ENCODE measurements around the gene SMARCAD1. TPM values are rescaled to one million over a fixed set of nuclear protein-coding genes. Genes with fewer than 3 reads are reported as not detected.

Gene SMARCAD1
- total and polyA plus RNA-seq, 9 donors, result 10.2 to 30.5 (median 20.3) TPM

GRCh38 chr4:94214703-94215319 lies 7.1 kb downstream of the SMARCAD1 start:
- Histone ChIP-seq H3K4me1 (ENCODE audit: insufficient read depth) (no peaks in the 10 kb centered on the region), H3K4me3 (no peak overlapping the region), H3K27me3 (no peaks in the 10 kb centered on the region), H3K27ac (no peak overlapping the region), H3K9me3 (no peaks in the 10 kb centered on the region), H3K36me3 (no peaks in the 10 kb centered on the region)
- no peak for DNase-seq
- WGBS, 3 donors, result 92 to 96% (median 95%) methylated on average over 5 of the region's 5 CpGs
- TF ChIP-seq EP300 (IDR thresholded peaks at IDR 0.05) (no peak), POLR2A (IDR thresholded peaks at IDR 0.05) (no peak), CTCF (IDR thresholded peaks at IDR 0.05) (no peak)
- intact Hi-C loops (cut with DNase I), result no loop called here

GRCh38 chr4:94216394-94216793 lies 8.7 kb downstream of the SMARCAD1 start:
- no peak overlapping the region for H3K27ac ChIP-seq
- no peaks in the 10 kb centered on the region for H3K4me1 ChIP-seq (ENCODE audit: insufficient read depth)
- WGBS, 3 donors, result 92 to 98% (median 95%) methylated on average over 3 of the region's 3 CpGs
- no peaks in the 10 kb centered on the region for H3K27me3 ChIP-seq
- intact Hi-C loops (cut with DNase I), result no loop called here
- DNase-seq, result no peak
- H3K36me3 ChIP-seq, result no peaks in the 10 kb centered on the region
- no peaks in the 10 kb centered on the region for H3K9me3 ChIP-seq
- no peak overlapping the region for H3K4me3 ChIP-seq
- TF ChIP-seq EP300 (IDR thresholded peaks at IDR 0.05) (no peak), POLR2A (IDR thresholded peaks at IDR 0.05) (no peak), CTCF (IDR thresholded peaks at IDR 0.05) (no peak)

- Histone ChIP-seq H3K36me3 (no peaks in the 10 kb centered on the region), H3K9me3 (no peaks in the 10 kb centered on the region), H3K27ac (no peak overlapping the region), H3K27me3 (no peaks in the 10 kb centered on the region), H3K4me1 (ENCODE audit: insufficient read depth) (no peaks in the 10 kb centered on the region), H3K4me3 (no peak overlapping the region)
- 77 to 87% (median 83%) methylated on average over 3 of the region's 3 CpGs for WGBS, 3 donors
- intact Hi-C loops (cut with DNase I), result no loop called here
- no peak for DNase-seq
- no peak for TF ChIP-seq EP300 (IDR thresholded peaks at IDR 0.05)
- no peak for TF ChIP-seq CTCF (IDR thresholded peaks at IDR 0.05)
- TF ChIP-seq POLR2A (IDR thresholded peaks at IDR 0.05), result no peak
These were observed 11.7 kb downstream of the SMARCAD1 start for GRCh38 chr4:94219402-94219801.

GRCh38 chr4:94221916-94222315 lies 14.3 kb downstream of the SMARCAD1 start:
- TF ChIP-seq CTCF (IDR thresholded peaks at IDR 0.05) (no peak), EP300 (IDR thresholded peaks at IDR 0.05) (no peak), POLR2A (IDR thresholded peaks at IDR 0.05) (no peak)
- WGBS, 3 donors, result 80 to 97% (median 87%) methylated on average over 1 of the region's 1 CpG
- Histone ChIP-seq H3K27me3 (no peaks in the 10 kb centered on the region), H3K4me1 (ENCODE audit: insufficient read depth) (no peaks in the 10 kb centered on the region), H3K9me3 (no peaks in the 10 kb centered on the region), H3K4me3 (no peak overlapping the region), H3K27ac (no peak overlapping the region), H3K36me3 (no peaks in the 10 kb centered on the region)
- intact Hi-C loops (cut with DNase I), result loop anchor here in 1 of 4 donors (5.0 kb wide), 1 partner anchor 385 kb away; no protein-coding TSS in a partner anchor
- no peak for DNase-seq

Measured in ovary (tissue), 9 donors.